H1 (cell line): ENCODE results near the gene C1QL1. TPM values are rescaled to one million over a fixed set of nuclear protein-coding genes. Genes with fewer than 3 reads are reported as not detected.

ENCODE experiments used
- CTCF ChIA-PET: fragments of 300-600 bp; sonication (Branson Sonifier 250); formaldehyde crosslinking; loops from one replicate; lab custom pipeline; 2021; ENCODE audit not compliant: partially characterized antibody; lab: Charles Lee
- POLR2A ChIA-PET: fragments of 300-600 bp; sonication (Branson Sonifier 250); formaldehyde crosslinking; loops from one replicate; lab custom pipeline; 2021; ENCODE audit warnings: inconsistent platforms; ENCODE audit not compliant: partially characterized antibody; lab: Charles Lee
- DNase-seq, 2 experiments: peaks; one replicate each; pipeline versions ENCODE4 v3.0.0 to v3.0.0-alpha.2; 2010 to 2022; ENCODE audit warnings: low spot score in 2 of 2, low read depth in 1 of 2, mixed read lengths in 1 of 2
- FAIRE-seq: peaks from 2 replicates; lab custom pipeline; 2011; peaks lifted over from hg19 to GRCh38; lab: Jason Lieb, UNC
- H2AFZ ChIP-seq: 2 replicates; pipeline ENCODE4 v1.8.1; 2012; ENCODE audit warnings: low read length, inconsistent platforms
- H2AK5ac ChIP-seq: 2 replicates; pipeline ENCODE4 v1.6.1; 2013; ENCODE audit warnings: low read depth, low read length
- H2BK120ac ChIP-seq: replicated peaks from 2 replicates; pipeline ENCODE3; 2013; ENCODE audit warnings: low read depth, low read length, inconsistent platforms
- H2BK12ac ChIP-seq: 2 replicates; pipeline ENCODE4 v1.6.1; 2013; ENCODE audit warnings: low read depth, low read length
- H2BK15ac ChIP-seq: 2 replicates; pipeline ENCODE4 v1.6.1; 2013; ENCODE audit warnings: low read length
- H2BK20ac ChIP-seq: 2 replicates; pipeline ENCODE4 v1.6.1; 2013; ENCODE audit warnings: low read length
- H2BK5ac ChIP-seq: 2 replicates; pipeline ENCODE4 v1.6.1; 2013; ENCODE audit warnings: low read depth, low read length
- H3K14ac ChIP-seq: 2 replicates; pipeline ENCODE4 v1.6.1; 2013; ENCODE audit warnings: inconsistent platforms; ENCODE audit not compliant: insufficient read length
- H3K18ac ChIP-seq: 2 replicates; pipeline ENCODE4 v1.6.1; 2013; ENCODE audit warnings: low read length; ENCODE audit errors: extremely low read depth
- H3K23ac ChIP-seq: 2 replicates; pipeline ENCODE4 v1.6.1; 2013; ENCODE audit warnings: inconsistent platforms; ENCODE audit not compliant: insufficient read length
- H3K23me2 ChIP-seq: 2 replicates; pipeline ENCODE4 v1.6.1; 2013; ENCODE audit warnings: low read depth, low read length
- H3K27ac ChIP-seq: 2 replicates; pipeline ENCODE4 v1.6.1; 2011; ENCODE audit warnings: low read depth, low read length, inconsistent platforms
- H3K27me3 ChIP-seq, 4 experiments: replicated peaks in 1 of 4; 1 replicate in 1 of 4; 2 replicates in 3 of 4; pipeline versions ENCODE4 v1.6.1 to v1.8.1; 2011 to 2013; ENCODE audit warnings: low read length in 3 of 4, mild to moderate bottlenecking in 3 of 4, inconsistent platforms in 2 of 4, mixed read lengths in 2 of 4, moderate library complexity in 1 of 4; ENCODE audit not compliant: control insufficient read depth in 3 of 4, insufficient read depth in 3 of 4; ENCODE audit errors: extremely low read depth in 1 of 4
- H3K36me3 ChIP-seq, 4 experiments: 2 replicates each; pipeline versions ENCODE4 v1.6.1 to v1.8.1; 2011 to 2013; ENCODE audit warnings: mild to moderate bottlenecking in 4 of 4, low read length in 3 of 4, moderate library complexity in 2 of 4, control low read depth in 1 of 4, inconsistent platforms in 1 of 4; ENCODE audit not compliant: insufficient read depth in 4 of 4, control insufficient read depth in 2 of 4
- H3K4ac ChIP-seq: replicated peaks from 2 replicates; pipeline ENCODE3; 2013; ENCODE audit warnings: low read length, low read depth, mixed read lengths, inconsistent platforms; ENCODE audit not compliant: insufficient read length
- H3K4me1 ChIP-seq, 4 experiments: replicated peaks in 1 of 4; 1 replicate in 1 of 4; 2 replicates in 3 of 4; pipeline versions ENCODE4 v1.6.1 to v1.8.1; 2011 to 2013; ENCODE audit warnings: low read length in 3 of 4, inconsistent platforms in 2 of 4, mixed read lengths in 1 of 4; ENCODE audit not compliant: insufficient read depth in 4 of 4, control insufficient read depth in 3 of 4
- H3K4me2 ChIP-seq, 2 experiments: 2 replicates each; pipeline versions ENCODE4 v1.6.1 to v1.8.1; 2011 to 2013; ENCODE audit warnings: low read depth in 2 of 2, low read length in 2 of 2, control low read depth in 1 of 2, inconsistent platforms in 1 of 2, mild to moderate bottlenecking in 1 of 2; ENCODE audit not compliant: insufficient read depth in 1 of 2
- H3K4me3 ChIP-seq, 4 experiments: fragments of 200-600, 300-600 bp in 1 of 4; sonication (generic), shearing (Covaris generic), sonication (Bioruptor Twin) in 1 of 4; 2 replicates each; pipeline versions ENCODE4 v1.5.1 to v1.8.1; 2011 to 2016; ENCODE audit warnings: low read length in 4 of 4, low read depth in 3 of 4, control low read depth in 2 of 4, inconsistent platforms in 2 of 4, mild to moderate bottlenecking in 2 of 4, mixed read lengths in 1 of 4, moderate library complexity in 1 of 4; ENCODE audit not compliant: insufficient read depth in 2 of 4; ENCODE audit errors: extremely low read depth in 1 of 4
- H3K56ac ChIP-seq: replicated peaks from 2 replicates; pipeline ENCODE3; 2013; ENCODE audit warnings: low read depth, mild to moderate bottlenecking, mixed read lengths, low read length, inconsistent platforms; ENCODE audit not compliant: insufficient read length
- H3K79me1 ChIP-seq: 2 replicates; pipeline ENCODE4 v1.6.1; 2013; ENCODE audit warnings: low read depth, low read length, control low read depth
- H3K79me2 ChIP-seq, 2 experiments: 2 replicates each; pipeline versions ENCODE4 v1.6.1 to v1.8.1; 2012 to 2013; ENCODE audit warnings: low read length in 2 of 2, mild to moderate bottlenecking in 2 of 2, inconsistent platforms in 1 of 2; ENCODE audit not compliant: insufficient read depth in 2 of 2, control insufficient read depth in 1 of 2
- H3K9ac ChIP-seq, 4 experiments: replicated peaks in 1 of 4; 1 replicate in 1 of 4; 2 replicates in 3 of 4; pipeline versions ENCODE4 v1.6.1 to v1.8.1; 2011 to 2013; ENCODE audit warnings: low read depth in 3 of 4, low read length in 3 of 4, control low read depth in 2 of 4, mild to moderate bottlenecking in 2 of 4, moderate library complexity in 2 of 4, inconsistent platforms in 1 of 4; ENCODE audit errors: extremely low read depth in 1 of 4
- H3K9me3 ChIP-seq, 2 experiments: 2 replicates each; pipeline versions ENCODE4 v1.6.1 to v1.8.1; 2012 to 2013; ENCODE audit warnings: mild to moderate bottlenecking in 2 of 2, moderate library complexity in 2 of 2, control low read depth in 1 of 2, inconsistent platforms in 1 of 2, low read depth in 1 of 2, low read length in 1 of 2, mixed read lengths in 1 of 2; ENCODE audit not compliant: insufficient read depth in 2 of 2
- H4K20me1 ChIP-seq, 2 experiments: replicated peaks in 1 of 2; 2 replicates each; pipeline versions ENCODE3 to v1.8.1; 2011 to 2013; ENCODE audit warnings: inconsistent platforms in 2 of 2, low read length in 2 of 2, mild to moderate bottlenecking in 1 of 2; ENCODE audit not compliant: insufficient read depth in 2 of 2, control insufficient read depth in 1 of 2
- H4K5ac ChIP-seq: 2 replicates; pipeline ENCODE4 v1.6.1; 2013; ENCODE audit warnings: low read length, low read depth, mixed read lengths, inconsistent platforms; ENCODE audit not compliant: insufficient read length
- H4K8ac ChIP-seq: 2 replicates; pipeline ENCODE4 v1.8.0; 2013; ENCODE audit warnings: mild to moderate bottlenecking, moderate library complexity, low read length, inconsistent platforms; ENCODE audit not compliant: insufficient read depth; ENCODE audit errors: extremely low read depth
- H4K91ac ChIP-seq: replicated peaks from 2 replicates; pipeline ENCODE3; 2013; ENCODE audit warnings: low read length, mixed read lengths, inconsistent platforms; ENCODE audit not compliant: insufficient read length
- GABPA ChIP-seq: IDR thresholded peaks from 2 replicates; pipeline ENCODE4 v1.6.1; 2011; ENCODE audit warnings: mild to moderate bottlenecking, low read length, moderate library complexity, borderline replicate concordance; ENCODE audit not compliant: insufficient read depth
- NANOG ChIP-seq: IDR thresholded peaks from 2 replicates; pipeline ENCODE4 v1.6.1; 2011; ENCODE audit warnings: low read length, low read depth, mild to moderate bottlenecking, inconsistent platforms; ENCODE audit not compliant: insufficient read depth, poor library complexity, severe bottlenecking
- SAP30 ChIP-seq: fragments of 300-600 bp; sonication (generic); IDR thresholded peaks from 2 replicates; pipeline ENCODE4 v1.7.1; 2012; ENCODE audit warnings: low read length, moderate library complexity, mild to moderate bottlenecking, inconsistent platforms; ENCODE audit not compliant: insufficient read depth, insufficient replicate concordance
- SRF ChIP-seq: IDR thresholded peaks from 2 replicates; pipeline ENCODE4 v1.6.1; 2011; ENCODE audit warnings: mild to moderate bottlenecking, low read depth, low read length, moderate library complexity
- TAF1 ChIP-seq: IDR thresholded peaks from 2 replicates; pipeline ENCODE4 v1.6.1; 2011; ENCODE audit warnings: mild to moderate bottlenecking, low read depth, low read length
- TAF7 ChIP-seq: optimal IDR thresholded peaks from 2 replicates; pipeline ENCODE3; 2011; ENCODE audit warnings: low read depth, mild to moderate bottlenecking, inconsistent platforms, low read length, moderate library complexity, borderline replicate concordance
- TBP ChIP-seq: IDR thresholded peaks from 2 replicates; pipeline ENCODE4 v1.6.1; 2011; ENCODE audit warnings: low read depth, low read length, improper control_type of control experiment
- YY1 ChIP-seq: IDR thresholded peaks from 2 replicates; pipeline ENCODE4 v1.6.1; 2011; ENCODE audit warnings: low read depth, mild to moderate bottlenecking, low read length
- WGBS, 2 experiments: shearing (Covaris generic) in 1 of 2; methylation state at CpG; one replicate each; pipeline versions ENCODE4 v1.1.6 to v1.1.7; 2013 to 2015; ENCODE audit warnings: low lambda C conversion rate in 2 of 2, mixed read lengths in 2 of 2, inconsistent platforms in 1 of 2, low coverage in 1 of 2, missing lambda C conversion rate in 1 of 2; ENCODE audit not compliant: insufficient replicate concordance in 2 of 2, insufficient coverage in 1 of 2, insufficient read length in 1 of 2; ENCODE audit errors: extremely low coverage in 1 of 2, missing lambda C conversion rate in 1 of 2; 5-methylcytosine and 5-hydroxymethylcytosine counted together
- polyA plus RNA-seq, 7 experiments: library from polyadenylated mRNA; depleted of rRNA in 3 of 7; stranded (reverse) in 5 of 7; unstranded in 2 of 7; fragments of >200 nt in 5 of 7; fragments of 200-250 nt in 2 of 7; gene quantifications; 1 replicate in 5 of 7; 2 replicates in 1 of 7; 4 replicates in 1 of 7; pipeline versions ENCODE4 v1.2.1 to v1.2.3, GENCODE V29; 2011 to 2013; ENCODE audit warnings: missing spikeins in 2 of 7, mixed read lengths in 2 of 7
- total RNA-seq: library from RNA; stranded (reverse); fragmentation: NEBNext Ultra II Directional; extraction: Animal tissue kit (Norgen Biotek cat#: 25700); gene quantifications from 2 replicates; pipeline ENCODE4 v1.2.1, GENCODE V29; 2021
- TF ChIP-seq, protein P1 (sequence below): IDR thresholded peaks from 2 replicates; pipeline ENCODE4 v1.6.1; 2011; ENCODE audit warnings: low read depth, mild to moderate bottlenecking, low read length; ENCODE audit not compliant: insufficient read depth
- TF ChIP-seq, protein P2 (sequence below): IDR thresholded peaks from 2 replicates; pipeline ENCODE4 v1.6.1; 2012; ENCODE audit warnings: low read length, inconsistent platforms

Gene C1QL1
- total and polyA plus RNA-seq, 2 of the 8 experiments (the other 6 are each of a cell fraction or from before 2014, with no cell fraction given) = 7.6 to 10.5 TPM

DNA sequence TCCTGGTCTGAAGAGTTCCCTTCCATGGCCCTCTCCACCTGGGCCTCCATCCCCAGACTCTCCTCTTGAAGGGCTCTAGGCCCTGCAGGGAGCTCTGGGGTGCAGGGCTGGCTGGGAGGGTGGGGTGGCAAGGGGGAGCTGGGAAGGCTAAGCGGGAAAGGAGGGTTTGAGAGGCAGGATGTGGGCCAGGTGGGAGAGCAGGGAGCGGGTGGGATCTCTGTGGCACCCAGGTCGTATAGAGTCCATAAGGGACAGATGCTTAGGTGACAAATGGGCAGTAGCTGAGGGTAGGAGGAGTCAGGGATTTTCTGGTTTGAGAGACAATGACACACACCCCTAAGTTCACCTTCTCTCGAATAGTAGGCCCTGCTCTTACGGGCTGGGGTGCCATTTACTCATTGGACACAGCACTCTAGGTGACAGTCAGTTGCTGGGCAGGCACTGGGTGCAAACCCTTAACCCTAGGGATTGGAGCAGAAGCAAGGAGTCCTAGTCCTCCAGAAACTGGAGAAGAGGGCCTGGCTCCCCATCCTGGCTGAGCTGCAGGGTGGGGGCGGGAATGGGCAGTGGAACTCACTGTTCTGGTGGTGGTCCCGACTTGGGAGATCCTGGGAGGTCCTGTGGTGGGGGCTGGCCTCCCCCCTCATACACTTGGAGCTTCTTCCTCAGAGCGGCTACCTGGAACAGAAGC is 35.9 kb downstream of the C1QL1 start:
- no peak overlapping the region for H3K56ac ChIP-seq
- no peak overlapping the region for H4K5ac ChIP-seq
- H3K4ac ChIP-seq = no peak overlapping the region
- H2BK5ac ChIP-seq = no peak overlapping the region
- no peak overlapping the region for H3K4me3 ChIP-seq
- DNase-seq = no peak
- peaks cover 34 to 71% (median 65%) of the 10 kb centered on the region in 4 experiments for H3K36me3 ChIP-seq
- WGBS, 2 experiments = 92% methylated on average over 8 of the region's 8 CpGs; no CpG with 5 or more reads in 1 of the 2 experiments
- H3K79me1 ChIP-seq = peaks cover 2% of the 10 kb centered on the region; the same call in 1 of the 2 replicates
- H2BK120ac ChIP-seq = no peak overlapping the region
- H4K20me1 ChIP-seq = peaks cover 0 to 13% of the 10 kb centered on the region in 2 experiments
- no peak overlapping the region for H3K18ac ChIP-seq
- no peak overlapping the region for H3K4me2 ChIP-seq
- no peak overlapping the region for H2BK12ac ChIP-seq
- no peak overlapping the region for H3K14ac ChIP-seq
- peak overlapping the region; percentile 14; the same call in 1 of the 2 replicates for H4K8ac ChIP-seq
- H3K4me1 ChIP-seq = no peaks in the 10 kb centered on the region
- H3K27me3 ChIP-seq = no peaks in the 10 kb centered on the region
- no peaks in the 10 kb centered on the region for H3K9me3 ChIP-seq
- no peak overlapping the region for H2BK15ac ChIP-seq
- H3K79me2 ChIP-seq = no peaks in the 10 kb centered on the region
- FAIRE-seq = no peak
- no peak overlapping the region for H3K9ac ChIP-seq
- no peak overlapping the region for H4K91ac ChIP-seq
- CTCF ChIA-PET = interaction anchor here (1.1 to 3.7 kb wide), 7 partner anchors 9 to 102 kb away, joined by 3 to 19 read pairs (median 4); partner anchors contain the start of gene KIF18B
- no peak overlapping the region for H3K27ac ChIP-seq
- H2BK20ac ChIP-seq = no peak overlapping the region
- H2AK5ac ChIP-seq = no peak overlapping the region
- H3K23me2 ChIP-seq = no peaks in the 10 kb centered on the region
- POLR2A ChIA-PET = interaction anchor here (1.1 to 2.2 kb wide), 4 partner anchors 11 to 27 kb away, joined by 3 to 6 read pairs (median 4); no protein-coding TSS in a partner anchor
- H2AFZ ChIP-seq = no peak overlapping the region
- no peak overlapping the region for H3K23ac ChIP-seq
- TF ChIP-seq YY1 = no peak
- no peak for TF ChIP-seq TAF1
- no peak for TF ChIP-seq TAF7
- no peak for TF ChIP-seq TBP
- TF ChIP-seq, protein P1, sequence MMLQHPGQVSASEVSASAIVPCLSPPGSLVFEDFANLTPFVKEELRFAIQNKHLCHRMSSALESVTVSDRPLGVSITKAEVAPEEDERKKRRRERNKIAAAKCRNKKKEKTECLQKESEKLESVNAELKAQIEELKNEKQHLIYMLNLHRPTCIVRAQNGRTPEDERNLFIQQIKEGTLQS = no peak
- no peak for TF ChIP-seq SRF
- TF ChIP-seq SAP30 = no peak
- TF ChIP-seq GABPA = no peak
- no peak for TF ChIP-seq NANOG
- TF ChIP-seq, protein P2, sequence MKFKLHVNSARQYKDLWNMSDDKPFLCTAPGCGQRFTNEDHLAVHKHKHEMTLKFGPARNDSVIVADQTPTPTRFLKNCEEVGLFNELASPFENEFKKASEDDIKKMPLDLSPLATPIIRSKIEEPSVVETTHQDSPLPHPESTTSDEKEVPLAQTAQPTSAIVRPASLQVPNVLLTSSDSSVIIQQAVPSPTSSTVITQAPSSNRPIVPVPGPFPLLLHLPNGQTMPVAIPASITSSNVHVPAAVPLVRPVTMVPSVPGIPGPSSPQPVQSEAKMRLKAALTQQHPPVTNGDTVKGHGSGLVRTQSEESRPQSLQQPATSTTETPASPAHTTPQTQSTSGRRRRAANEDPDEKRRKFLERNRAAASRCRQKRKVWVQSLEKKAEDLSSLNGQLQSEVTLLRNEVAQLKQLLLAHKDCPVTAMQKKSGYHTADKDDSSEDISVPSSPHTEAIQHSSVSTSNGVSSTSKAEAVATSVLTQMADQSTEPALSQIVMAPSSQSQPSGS = no peak
